ENCODE measurements around the gene SLC15A2.

SLC15A2 gene

DNA sequence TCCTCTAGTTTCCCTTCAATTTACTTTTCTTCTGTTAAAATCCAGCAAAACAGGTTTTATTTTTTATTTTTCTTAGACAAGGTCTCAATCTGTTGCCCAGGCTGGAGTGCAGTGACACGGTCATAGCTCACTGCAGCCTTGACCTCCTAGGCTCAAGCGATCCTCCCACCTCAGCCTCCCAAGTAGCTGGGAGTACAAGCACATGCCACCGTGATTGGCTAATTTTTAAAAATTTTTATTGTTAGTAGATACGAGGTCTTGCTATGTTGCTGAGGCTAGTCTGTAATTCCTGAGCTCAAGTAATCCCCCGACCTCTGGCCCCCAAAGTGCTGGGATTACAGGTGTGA is 86.2 kb downstream of the SLC15A2 start:
- DNase-seq = no peak

DNA sequence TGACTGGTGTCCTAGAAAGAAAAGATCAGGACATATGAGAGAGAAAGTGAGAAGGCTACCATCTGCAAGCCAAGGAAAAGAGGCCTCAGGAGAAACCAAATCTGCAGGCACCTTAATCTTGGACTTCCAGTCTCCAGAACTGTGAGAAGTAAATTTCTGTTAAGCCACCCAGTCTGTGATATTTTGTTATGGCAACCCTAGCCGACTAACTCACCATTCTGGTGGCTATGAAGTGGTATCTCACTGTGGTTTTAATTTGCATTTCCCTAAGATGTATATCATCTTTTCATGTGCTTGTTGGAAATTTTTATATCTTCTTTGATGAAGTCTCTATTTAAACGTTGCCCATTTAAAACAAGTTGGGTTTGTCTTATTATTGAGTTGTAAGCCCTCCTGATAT is 87.3 kb downstream of the SLC15A2 start:
- no peak for DNase-seq

DNA sequence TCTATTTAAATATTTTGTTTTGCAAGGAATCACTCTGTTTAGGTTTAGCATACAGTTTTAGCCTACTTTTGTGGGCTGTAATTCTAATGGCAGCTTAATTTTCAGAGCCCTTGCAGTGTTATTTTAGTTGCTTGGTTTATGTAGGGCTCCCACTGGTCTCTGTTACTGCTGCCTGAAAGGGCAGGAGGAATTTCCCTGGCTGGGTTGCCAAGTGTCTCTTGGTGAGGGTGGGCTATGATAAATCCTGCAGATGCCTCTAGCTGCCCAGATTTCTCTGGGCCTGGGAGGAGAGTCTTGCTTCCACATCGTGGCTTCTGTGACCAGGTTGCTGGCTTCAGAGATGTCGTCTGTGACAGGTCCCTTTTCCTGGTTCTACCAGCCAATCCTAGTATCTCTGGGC is 91.6 kb downstream of the SLC15A2 start:
- DNase-seq = no peak

DNA sequence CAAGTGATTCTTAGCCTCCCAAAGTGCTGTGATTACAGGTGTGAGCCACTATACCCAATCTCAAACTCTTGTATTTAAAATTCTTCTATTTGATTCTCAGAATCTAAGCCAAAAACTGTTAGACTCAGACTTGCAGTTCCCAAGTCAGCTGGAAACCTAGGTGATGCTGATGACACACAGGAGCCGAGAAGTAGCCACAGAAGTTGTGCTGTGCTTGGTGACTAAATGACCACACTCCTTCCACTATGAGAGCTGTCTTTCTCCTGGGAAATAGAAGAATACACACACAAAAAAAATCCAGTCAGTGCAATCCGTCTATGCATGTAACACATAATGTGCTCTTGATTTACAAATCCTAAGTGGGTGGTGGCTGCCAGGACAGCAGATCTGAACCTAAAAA is 93.9 kb downstream of the SLC15A2 start:
- DNase-seq = no peak

DNA sequence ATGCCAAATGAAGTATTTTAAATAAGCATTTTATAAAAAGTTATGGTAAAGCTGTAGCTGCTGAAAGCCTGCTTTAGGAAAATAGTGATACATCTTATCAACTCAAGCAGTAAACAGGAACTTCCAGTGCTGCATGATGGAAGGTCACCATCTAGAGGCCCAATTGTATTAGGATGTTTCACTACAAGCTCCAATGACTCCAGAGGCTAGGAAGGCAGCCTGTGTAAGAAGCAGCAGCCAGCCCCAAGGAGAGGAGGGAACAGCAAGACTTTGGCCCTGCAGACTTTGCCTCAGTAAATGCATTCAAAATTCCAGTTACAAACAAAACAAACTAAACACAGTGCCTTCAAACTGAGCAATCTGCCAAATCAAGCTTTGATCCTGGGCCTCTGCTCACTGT is 95.7 kb downstream of the SLC15A2 start:
- no peak for DNase-seq

DNA sequence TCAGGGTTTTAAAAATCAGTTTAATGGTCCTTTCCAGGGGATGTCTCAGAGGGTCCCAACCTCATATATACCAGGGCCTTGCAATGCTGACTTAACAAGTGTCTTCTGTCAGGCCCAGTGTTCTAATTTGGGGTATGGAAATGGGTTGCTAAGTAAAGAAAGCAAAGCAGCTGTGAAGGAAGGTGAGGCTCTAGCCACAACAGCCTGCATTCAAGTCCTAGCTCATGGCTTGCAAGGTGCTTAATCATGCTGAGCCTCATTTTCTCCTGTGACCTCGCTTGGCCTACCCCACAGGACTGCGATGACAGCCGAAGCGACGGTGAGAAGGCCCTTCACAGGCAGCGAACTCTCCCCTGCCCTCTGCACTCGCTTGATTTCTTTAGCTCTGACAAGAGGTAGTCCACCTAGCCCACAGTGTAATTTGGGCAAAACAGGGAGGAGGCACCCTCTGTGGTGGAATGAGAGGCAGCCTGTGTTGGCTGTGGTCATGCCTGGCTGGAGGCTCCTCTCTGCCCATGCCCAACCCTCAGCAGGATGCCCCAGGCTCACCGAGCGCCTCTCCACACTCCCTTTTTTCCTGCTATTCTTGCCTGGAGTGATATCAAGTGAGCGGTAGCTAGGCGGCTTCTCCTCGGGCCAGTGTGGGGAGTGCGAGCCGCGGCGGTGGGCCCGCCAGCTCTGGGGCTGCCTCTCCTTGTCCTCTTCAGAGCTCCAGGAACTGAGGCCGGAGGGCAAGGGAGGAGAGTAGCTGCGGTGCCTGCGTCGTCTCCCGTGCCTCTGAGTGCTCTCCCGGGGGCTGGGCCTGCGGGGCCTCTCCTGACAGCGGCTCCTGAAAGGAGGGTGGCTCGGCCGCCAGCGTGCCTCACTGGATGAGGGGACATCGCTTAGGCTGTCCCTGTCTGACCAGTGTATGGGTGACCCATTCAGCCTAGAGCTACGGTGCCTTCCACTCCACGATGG is 98.7 kb downstream of the SLC15A2 start:
- DNase-seq = no peak

All from hypothalamus (tissue), 51 donors.